Stimulated activated CD4-positive, alpha-beta T cell treated with anti-CD3 and anti-CD28 coated beads, Interleukin-1b, Interleukin-23, amount 100 ng/mL, for 1 hour (primary cell): Measurements from ENCODE around the gene MORN4.
A peak's percentile ranks its signal among the peaks of the same experiment; 100 is the strongest.
"Not testable (repeated sequence)": the region's sequence is repeated elsewhere in the genome, so short reads cannot be mapped to it uniquely, and the experiment has no call there.

Experiments used
- DNase-seq, 2 donors: peaks; one replicate each; pipeline ENCODE4 v3.0.0-alpha.2; 2020; ENCODE audit warnings: low read depth in 2 of 2

The MORN4 gene

DNA sequence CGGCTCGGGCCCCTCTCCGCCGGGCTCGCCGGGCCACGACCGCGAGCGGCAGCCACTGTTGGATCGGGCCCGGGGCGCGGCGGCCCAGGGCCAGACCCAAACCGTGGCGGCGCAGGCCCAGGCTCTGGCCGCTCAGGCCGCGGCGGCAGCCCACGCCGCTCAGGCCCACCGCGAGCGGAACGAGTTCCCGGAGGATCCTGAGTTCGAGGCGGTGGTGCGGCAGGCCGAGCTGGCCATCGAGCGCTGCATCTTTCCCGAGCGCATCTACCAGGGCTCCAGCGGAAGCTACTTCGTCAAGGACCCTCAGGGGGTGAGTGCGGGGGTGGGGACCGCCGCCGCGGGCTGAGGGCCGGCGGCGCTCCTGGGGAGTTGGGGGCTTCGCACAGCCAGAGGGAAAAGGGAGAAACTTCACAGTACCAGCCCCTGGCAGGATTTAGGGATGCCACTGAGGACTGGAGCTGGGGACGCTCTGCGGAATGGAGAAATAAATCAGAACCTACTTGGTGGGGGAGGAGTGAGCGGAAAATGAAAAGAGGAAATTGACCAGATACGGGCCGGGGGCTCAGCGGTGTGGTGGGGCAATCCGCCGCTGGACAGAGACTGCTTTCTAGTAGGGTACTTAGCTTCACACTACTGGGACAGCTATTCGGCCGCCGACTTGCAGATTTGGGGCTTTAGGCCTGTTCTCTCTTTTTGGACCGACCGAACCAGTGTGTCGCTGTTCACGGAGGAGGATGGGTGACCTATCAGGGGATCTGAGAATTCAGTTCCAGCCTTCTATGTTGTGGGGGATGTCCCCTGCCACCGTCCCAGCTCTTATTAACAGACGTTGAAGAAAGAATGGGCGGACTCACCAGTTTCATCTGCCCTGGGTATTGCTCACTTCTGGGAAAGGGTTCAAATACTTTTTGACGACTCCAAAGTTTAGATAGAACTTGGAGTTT is 7.8 kb upstream of the MORN4 start:
- no peak for DNase-seq

DNA sequence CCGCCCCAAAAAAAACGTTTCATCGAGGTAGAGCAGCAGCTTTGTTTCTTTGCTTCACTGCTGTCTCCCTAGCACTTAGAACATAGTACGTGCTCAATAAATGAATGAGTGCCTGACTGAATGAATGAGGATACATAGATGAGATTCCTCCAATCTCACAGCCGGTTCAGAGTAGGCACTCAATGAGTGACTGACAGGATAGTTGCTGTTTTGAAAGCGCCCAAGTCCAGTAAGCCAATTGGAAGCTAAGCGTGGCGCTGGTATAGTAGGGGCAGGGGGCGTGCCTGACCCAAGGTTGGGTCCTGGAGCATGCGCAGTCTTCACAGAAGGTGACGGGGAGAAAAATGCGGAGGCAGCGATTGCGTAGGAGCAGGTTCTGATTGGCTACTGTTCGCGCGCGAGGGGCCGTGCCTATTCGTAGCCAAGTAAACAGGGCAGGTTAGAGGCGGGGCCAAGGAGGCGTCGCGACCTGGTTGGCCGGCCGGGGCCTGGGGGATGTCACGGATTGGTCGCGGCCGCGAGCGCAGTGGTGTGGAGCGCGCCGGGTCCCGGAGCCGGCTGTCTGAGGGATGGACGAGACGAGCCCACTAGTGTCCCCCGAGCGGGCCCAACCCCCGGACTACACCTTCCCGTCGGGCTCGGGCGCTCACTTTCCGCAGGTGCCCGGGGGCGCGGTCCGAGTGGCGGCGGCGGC is 7.0 kb upstream of the MORN4 start, which contains the start of gene PI4K2A:
PI4K2A (plus strand) TSS at position 498 of the 694 bp plus-strand sequence; CDS start at position 570, 72 bp downstream.
- DNase-seq = peak; percentile 95 to 97

GRCh38 chr10:97639090-97639489 is 5.8 kb upstream of the MORN4 start:
- not testable (repeated sequence) for DNase-seq

- no peak for DNase-seq
Measured at GRCh38 chr10:97635577-97635976, 2.3 kb upstream of the MORN4 start.

DNA sequence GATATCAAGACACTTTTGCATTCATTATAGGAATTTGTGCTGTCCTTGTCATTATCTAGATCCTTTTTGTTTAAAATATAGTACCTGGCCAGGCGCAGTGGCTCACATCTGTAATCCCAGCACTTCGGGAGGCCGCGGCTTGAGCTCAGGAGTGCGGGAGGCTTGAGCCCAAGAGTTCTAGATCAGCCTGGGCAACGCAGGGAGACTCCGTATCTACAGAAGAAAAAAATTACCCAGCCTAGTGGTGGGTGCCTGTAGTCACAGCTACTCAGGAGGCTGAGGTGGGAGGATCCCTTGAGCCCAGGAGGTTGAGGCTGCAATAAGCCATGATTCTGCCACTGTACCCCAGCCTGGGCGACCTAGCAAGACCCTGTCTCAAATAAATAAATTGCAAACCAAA is 621 bp upstream of the MORN4 start:
- DNase-seq = no peak

GRCh38 chr10:97631098-97631497 is 2.2 kb downstream of the MORN4 start:
- no peak for DNase-seq

DNA sequence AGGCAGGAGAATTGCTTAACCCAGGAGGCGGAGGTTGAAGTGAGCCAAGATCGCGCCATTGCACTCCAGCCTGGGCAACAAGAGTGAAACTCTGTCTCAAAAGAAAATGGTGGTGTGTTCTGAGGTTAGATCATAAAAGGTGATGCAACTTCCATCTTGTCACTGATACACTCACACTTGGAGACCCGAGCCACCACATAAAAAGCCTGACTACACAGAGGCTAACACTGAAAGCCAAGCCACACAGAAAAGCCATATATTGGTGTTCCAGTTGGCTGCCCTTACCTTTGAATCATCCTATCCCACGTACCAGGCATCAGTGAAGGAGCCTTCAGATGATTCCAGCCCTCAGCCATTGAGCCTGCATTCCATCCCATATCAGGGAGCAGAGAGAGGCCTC is 4.0 kb downstream of the MORN4 start:
- DNase-seq = no peak

GRCh38 chr10:97628228-97628627 is 5.1 kb downstream of the MORN4 start:
- no peak for DNase-seq

- DNase-seq = no peak
Measured at GRCh38 chr10:97627731-97628130, 5.6 kb downstream of the MORN4 start.

- no peak for DNase-seq
Measured at GRCh38 chr10:97623277-97623676, 10.0 kb downstream of the MORN4 start.

GRCh38 chr10:97618733-97619132 is 14.6 kb downstream of the MORN4 start:
- DNase-seq = no peak

DNA sequence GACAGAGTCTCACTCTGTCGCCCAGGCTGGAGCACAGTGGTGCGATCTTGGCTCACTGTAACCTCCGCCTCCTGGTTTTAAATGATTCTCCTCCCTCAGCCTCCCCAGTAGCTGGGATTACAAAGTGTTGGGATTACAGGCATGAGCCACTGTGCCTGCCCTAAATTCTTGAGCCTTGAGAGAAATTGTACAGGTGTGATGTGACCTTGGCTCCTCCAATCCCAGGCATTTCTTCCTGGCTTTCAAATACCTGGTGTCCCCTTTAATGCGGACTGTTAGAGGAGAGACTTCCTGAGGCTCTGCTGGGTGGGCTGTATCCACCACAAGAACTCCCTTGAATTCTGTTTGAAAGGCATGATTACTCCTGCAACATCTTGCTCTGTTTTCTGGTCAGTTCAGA is 15.0 kb downstream of the MORN4 start:
- no peak for DNase-seq

DNA sequence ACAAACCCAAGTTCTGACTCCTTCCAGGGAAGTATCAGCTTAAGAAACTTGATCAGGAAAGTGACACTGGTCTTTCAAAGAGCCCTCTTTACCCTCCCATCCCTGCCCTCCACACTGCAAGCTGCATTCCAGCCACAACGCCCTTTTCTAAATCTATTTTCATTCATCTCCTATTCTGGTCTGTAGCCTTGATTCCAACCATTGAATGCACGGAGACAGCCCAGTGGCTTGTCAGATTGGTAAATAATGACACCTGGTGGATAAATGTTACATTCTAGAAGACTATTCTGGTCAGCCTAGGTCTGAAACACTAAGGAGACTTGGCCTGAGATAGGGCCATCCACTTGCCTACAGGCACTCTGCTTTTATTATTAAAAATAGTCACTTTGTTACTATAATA is 20.9 kb downstream of the MORN4 start:
- DNase-seq = no peak

- no peak for DNase-seq
Measured at GRCh38 chr10:97611473-97611872, 21.8 kb downstream of the MORN4 start.

GRCh38 chr10:97608991-97609561 is 24.2 kb downstream of the MORN4 start:
- no peak for DNase-seq

DNA sequence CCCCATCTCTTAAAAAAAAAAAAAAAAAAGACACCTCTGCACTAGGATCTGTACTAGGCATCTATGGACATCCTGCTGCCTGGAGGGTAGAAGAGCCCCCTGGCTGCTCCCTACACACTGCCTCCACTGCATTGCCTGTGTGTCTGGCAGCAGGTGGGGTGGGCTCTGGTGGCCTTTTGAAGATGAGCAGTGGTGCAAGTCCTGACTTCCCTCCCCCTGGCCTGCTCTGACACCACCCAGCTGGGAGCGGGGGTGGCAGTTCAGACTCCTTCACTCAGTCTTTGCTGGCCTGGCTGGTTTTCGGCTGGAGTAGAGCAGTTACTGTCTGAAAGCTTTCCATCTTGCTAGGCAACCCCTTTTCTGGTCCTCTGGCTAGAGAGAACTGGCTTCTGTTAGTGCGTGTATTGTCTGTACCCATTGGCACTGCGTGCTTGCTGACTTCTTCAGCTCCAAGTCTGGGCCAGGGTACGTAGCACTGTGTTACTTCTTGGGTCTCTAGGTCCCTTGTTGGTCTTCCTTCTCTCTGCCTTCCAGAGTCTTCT is 26.1 kb downstream of the MORN4 start:
- no peak for DNase-seq

DNA sequence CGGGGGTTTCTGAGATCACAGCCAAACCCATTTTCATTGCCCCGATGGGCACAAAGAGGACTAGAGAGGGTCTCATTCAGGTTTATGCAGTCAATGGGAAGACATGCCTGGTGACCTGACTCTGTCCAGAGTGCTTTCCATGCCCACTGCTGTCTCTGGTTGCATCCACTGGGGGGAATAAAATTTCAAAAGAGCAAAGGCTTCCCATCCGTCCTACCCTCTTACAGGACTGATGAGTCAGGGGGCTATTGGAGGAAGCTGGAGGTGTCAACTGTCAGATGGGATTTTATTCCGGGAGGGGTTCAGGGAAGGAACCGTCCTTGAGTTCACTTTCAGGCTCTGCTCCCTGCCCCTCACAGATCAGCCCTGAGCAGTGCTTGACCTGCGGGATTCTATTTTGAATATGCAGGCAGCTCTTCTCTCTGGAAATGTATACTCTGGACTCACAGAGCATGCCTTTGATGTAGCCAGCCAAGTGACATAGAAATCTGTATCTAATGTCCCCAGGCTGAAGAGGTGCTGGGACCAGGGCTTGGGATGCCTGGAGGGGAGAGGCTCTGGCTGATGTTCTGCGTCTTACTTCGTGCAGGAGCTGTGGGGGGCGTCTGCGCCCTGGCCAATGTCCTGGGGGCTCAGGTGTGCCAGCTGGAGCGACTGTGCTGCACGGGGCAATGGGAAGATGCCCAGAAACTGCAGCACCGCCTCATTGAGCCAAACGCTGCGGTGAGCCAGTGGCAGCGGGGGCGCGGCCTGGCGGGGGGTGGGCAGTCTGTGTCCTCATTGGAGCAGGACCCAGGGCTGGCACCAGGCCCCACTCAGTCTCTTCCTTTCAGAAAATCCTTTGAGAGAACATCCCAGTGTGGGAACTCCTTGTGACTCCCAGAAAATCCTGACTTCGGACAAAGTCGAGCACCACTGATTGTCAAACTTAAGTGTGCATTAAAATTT is 31.8 kb downstream of the MORN4 start:
- no peak for DNase-seq

- DNase-seq = no peak
Measured at GRCh38 chr10:97600616-97601015, 32.7 kb downstream of the MORN4 start.

DNA sequence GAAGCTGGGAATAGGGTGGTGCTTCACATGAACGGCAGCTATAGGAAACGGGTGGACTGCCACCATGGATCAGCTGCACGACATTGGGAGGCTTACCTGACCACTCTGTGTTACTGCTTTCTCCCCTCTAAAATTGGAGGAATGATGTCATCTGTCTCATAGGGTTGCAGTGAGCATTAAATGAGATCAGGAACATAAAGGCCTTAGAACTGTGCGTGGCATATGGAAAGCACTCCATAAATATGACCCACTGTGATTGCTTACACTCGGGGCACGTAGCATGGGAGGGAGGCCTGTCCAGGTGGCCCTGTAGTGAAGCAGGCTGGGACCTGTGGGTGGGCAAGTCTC is 34.1 kb downstream of the MORN4 start:
- no peak for DNase-seq

GRCh38 chr10:97598407-97599271 is 34.7 kb downstream of the MORN4 start:
- DNase-seq = no peak
